Stimulated activated CD8-positive, alpha-beta memory T cell treated with anti-CD3 and anti-CD28 coated beads, Interleukin-15, amount 100 ng/mL, for 4 hours (primary cell): ENCODE results near the gene PROKR1.

Experiments used
- DNase-seq, 2 donors: peaks; one replicate each; pipeline ENCODE4 v3.0.0-alpha.2; 2020; ENCODE audit warnings: low read depth in 2 of 2

The PROKR1 gene

GRCh38 chr2:68698567-68699377 is 55.4 kb downstream of the PROKR1 start:
- no peak for DNase-seq

DNA sequence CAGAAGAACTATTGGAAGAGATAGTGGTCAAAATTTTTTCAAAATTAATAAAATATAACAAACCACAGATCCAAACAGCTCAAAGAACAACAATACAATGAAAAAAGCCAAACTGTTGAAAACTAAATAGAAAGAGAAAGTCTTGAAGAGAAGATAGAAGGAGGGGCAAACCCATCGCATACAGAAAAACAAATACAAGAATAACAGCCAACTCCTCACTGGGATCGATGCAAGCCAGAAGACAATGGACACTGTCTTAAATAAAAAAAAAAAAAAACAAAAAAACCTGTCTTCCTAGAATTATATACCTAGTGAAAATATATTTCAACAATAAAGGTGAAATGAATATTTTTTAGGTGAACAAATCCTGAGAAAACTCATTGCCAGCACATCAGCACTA is 57.2 kb downstream of the PROKR1 start:
- DNase-seq = no peak

GRCh38 chr2:68706637-68707036 is 63.3 kb downstream of the PROKR1 start:
- DNase-seq = no peak
